Tibial nerve (tissue), 4 donors: ENCODE measurements around the gene RAB6B. TPM values are rescaled to one million over a fixed set of nuclear protein-coding genes. Genes with fewer than 3 reads are reported as not detected.

Experiments used
- DNase-seq, 2 donors: peaks; one replicate each; pipeline ENCODE4 v3.0.0-alpha.2; 2019; ENCODE audit warnings: low spot score in 2 of 2
- H3K27ac ChIP-seq, 4 donors: fragments of 200-600 bp; sonication (generic) in 3 of 4; one replicate each; pipeline ENCODE4 v1.5.1; 2017 to 2019; ENCODE audit warnings: mild to moderate bottlenecking in 1 of 4
- H3K27me3 ChIP-seq, 2 donors: fragments of 200-600 bp; sonication (generic) in 1 of 2; one replicate each; pipeline versions ENCODE4 v1.5.1 to v1.6.0; 2017 to 2019
- H3K36me3 ChIP-seq, 3 donors: fragments of 200-600 bp; sonication (generic); one replicate each; pipeline ENCODE4 v1.5.1; 2018 to 2019
- H3K4me1 ChIP-seq, 4 donors: fragments of 200-600 bp; sonication (generic) in 3 of 4; one replicate each; pipeline ENCODE4 v1.5.1; 2017 to 2019
- H3K4me3 ChIP-seq, 4 donors: fragments of 200-600 bp; sonication (generic) in 3 of 4; one replicate each; pipeline ENCODE4 v1.5.1; 2017 to 2019; ENCODE audit warnings: mild to moderate bottlenecking in 1 of 4, moderate library complexity in 1 of 4
- H3K9me3 ChIP-seq, 4 donors: fragments of 200-600 bp; sonication (generic) in 3 of 4; one replicate each; pipeline ENCODE4 v1.5.1; 2017 to 2019
- CTCF ChIP-seq, 5 experiments: fragments of 200-600 bp in 3 of 5; fragments of 450-650 bp in 2 of 5; sonication (generic) in 3 of 5; IDR thresholded peaks; one replicate each; pipeline ENCODE4 v1.5.1; 2016 to 2019; ENCODE audit warnings: antibody characterized with exemption in 5 of 5, mild to moderate bottlenecking in 3 of 5, moderate library complexity in 2 of 5
- EP300 ChIP-seq, 2 donors: sonication (generic); formaldehyde crosslinking; IDR thresholded peaks; one replicate each; pipeline ENCODE4 v1.6.1; 2017; ENCODE audit warnings: antibody characterized with exemption in 2 of 2, mild to moderate bottlenecking in 1 of 2
- POLR2A ChIP-seq, 2 donors: fragments of 450-650 bp; IDR thresholded peaks; one replicate each; pipeline ENCODE4 v1.6.1; 2017; ENCODE audit warnings: antibody characterized with exemption in 2 of 2, mild to moderate bottlenecking in 2 of 2, moderate library complexity in 2 of 2
- WGBS, 2 donors: methylation state at CpG; one replicate each; pipeline ENCODE4 v1.1.5; 2018; 5-methylcytosine and 5-hydroxymethylcytosine counted together
- total RNA-seq, 4 donors: library from RNA; depleted of rRNA; stranded (reverse); fragments of >200 nt; gene quantifications; one replicate each; pipeline ENCODE4 v1.1.0, GENCODE V29; 2016

Gene RAB6B
- total RNA-seq, 4 donors from 2014 or later: 1.4 to 3.6 (median 2.0) TPM

- Histone ChIP-seq H3K9me3 (no peaks in the 10 kb centered on the region), H3K4me1 (peaks cover 0 to 22% (median 4%) of the 10 kb centered on the region in 4 donors), H3K27ac (no peak overlapping the region), H3K36me3 (no peaks in the 10 kb centered on the region), H3K27me3 (peaks cover 0 to 8% of the 10 kb centered on the region in 2 donors), H3K4me3 (peak overlapping the region; percentile 39 to 70 (median 46))
- DNase-seq: no peak
- 11 to 24% methylated on average over 16 to 32 of the region's 52 CpGs for WGBS, 2 donors
- no peak for TF ChIP-seq POLR2A (IDR thresholded peaks at IDR 0.05)
- no peak for TF ChIP-seq EP300 (IDR thresholded peaks at IDR 0.05)
- TF ChIP-seq CTCF (IDR thresholded peaks at IDR 0.05): no peak
These were observed 1.1 kb downstream of the RAB6B start for GRCh38 chr3:133894353-133895207.

- 76 to 91% methylated on average over 6 of the region's 6 CpGs for WGBS, 2 donors
- Histone ChIP-seq H3K36me3 (no peaks in the 10 kb centered on the region), H3K4me1 (peaks cover 0 to 22% (median 4%) of the 10 kb centered on the region in 4 donors), H3K9me3 (no peaks in the 10 kb centered on the region), H3K27me3 (peaks cover 0 to 8% of the 10 kb centered on the region in 2 donors), H3K4me3 (no peak overlapping the region), H3K27ac (no peak overlapping the region)
- no peak for DNase-seq
- no peak for TF ChIP-seq POLR2A (IDR thresholded peaks at IDR 0.05)
- TF ChIP-seq CTCF (IDR thresholded peaks at IDR 0.05): no peak
- TF ChIP-seq EP300 (IDR thresholded peaks at IDR 0.05): no peak
These were observed 1.9 kb downstream of the RAB6B start for GRCh38 chr3:133893683-133894352.

GRCh38 chr3:133892541-133893231 lies 3.0 kb downstream of the RAB6B start:
- 66 to 78% methylated on average over 6 of the region's 6 CpGs for WGBS, 2 donors

GRCh38 chr3:133891662-133892378 lies 3.9 kb downstream of the RAB6B start:
- TF ChIP-seq EP300 (IDR thresholded peaks at IDR 0.05) (no peak), CTCF (IDR thresholded peaks at IDR 0.05) (no peak), POLR2A (IDR thresholded peaks at IDR 0.05) (no peak)
- H3K9me3 ChIP-seq: no peaks in the 10 kb centered on the region
- DNase-seq: no peak
- no peaks in the 10 kb centered on the region for H3K36me3 ChIP-seq
- 93 to 95% methylated on average over 11 of the region's 11 CpGs for WGBS, 2 donors
- H3K27ac ChIP-seq: no peak overlapping the region
- peaks cover 0 to 22% (median 4%) of the 10 kb centered on the region in 4 donors for H3K4me1 ChIP-seq
- H3K4me3 ChIP-seq: no peak overlapping the region
- peaks cover 0 to 8% of the 10 kb centered on the region in 2 donors for H3K27me3 ChIP-seq

More at GRCh38 chr3:133892541-133893231, 3.0 kb downstream of the RAB6B start:
- Histone ChIP-seq H3K4me3 (no peak overlapping the region), H3K27me3 (peaks cover 0 to 8% of the 10 kb centered on the region in 2 donors), H3K9me3 (no peaks in the 10 kb centered on the region), H3K4me1 (peaks cover 0 to 22% (median 4%) of the 10 kb centered on the region in 4 donors), H3K27ac (no peak overlapping the region), H3K36me3 (no peaks in the 10 kb centered on the region)
- no peak for TF ChIP-seq CTCF (IDR thresholded peaks at IDR 0.05)
- TF ChIP-seq EP300 (IDR thresholded peaks at IDR 0.05): no peak
- TF ChIP-seq POLR2A (IDR thresholded peaks at IDR 0.05): no peak
- DNase-seq: no peak
